Naive thymus-derived CD8-positive, alpha-beta T cell (primary cell): Measurements from ENCODE around the gene TMEM258. TPM values are rescaled to one million over a fixed set of nuclear protein-coding genes. Genes with fewer than 3 reads are reported as not detected.

Source experiments
- ATAC-seq, 2 donors: fragments of 150-1000 bp; cut with Tn5 transposase in 1 of 2; sonication (Bioruptor Pico), chemical (Tn5 transposase) in 1 of 2; 1 replicate in 1 of 2; 2 replicates in 1 of 2; pipeline ENCODE4 v1.10.0; 2021; ENCODE audit warnings: mild to moderate bottlenecking in 2 of 2, moderate library complexity in 2 of 2
- POLR2A ChIA-PET: fragments of 350-600 bp; sonication (Branson Sonifier 250); formaldehyde crosslinking; loops from one replicate; lab custom pipeline; 2021; ENCODE audit warnings: antibody characterized with exemption; lab: Charles Lee
- DNase-seq, 10 donors: peaks; one replicate each; pipeline versions ENCODE4 v3.0.0 to v3.0.0-alpha.2; 2020 to 2022
- H3K27ac Mint-ChIP-seq, 10 donors: one replicate each; pipeline ENCODE4 v1.8.0; 2020 to 2022; ENCODE audit warnings: mild to moderate bottlenecking in 10 of 10, mixed read lengths in 10 of 10, moderate library complexity in 4 of 10, inconsistent platforms in 1 of 10
- H3K27me3 Mint-ChIP-seq, 5 donors: one replicate each; pipeline ENCODE4 v1.8.0; 2021 to 2022; ENCODE audit warnings: mixed read lengths in 5 of 5
- H3K36me3 Mint-ChIP-seq, 3 donors: one replicate each; pipeline ENCODE4 v1.8.0; 2020 to 2022; ENCODE audit warnings: mixed read lengths in 3 of 3, mild to moderate bottlenecking in 2 of 3, inconsistent platforms in 1 of 3
- H3K4me1 Mint-ChIP-seq, 4 donors: one replicate each; pipeline ENCODE4 v1.8.0; 2021 to 2022; ENCODE audit warnings: mixed read lengths in 4 of 4
- H3K4me3 Mint-ChIP-seq, 10 donors: one replicate each; pipeline ENCODE4 v1.8.0; 2020 to 2022; ENCODE audit warnings: mild to moderate bottlenecking in 10 of 10, mixed read lengths in 10 of 10, moderate library complexity in 6 of 10, inconsistent platforms in 1 of 10
- H3K9me3 Mint-ChIP-seq, 9 donors: one replicate each; pipeline ENCODE4 v1.8.0; 2020 to 2022; ENCODE audit warnings: mixed read lengths in 9 of 9, mild to moderate bottlenecking in 3 of 9, inconsistent platforms in 1 of 9, moderate library complexity in 1 of 9
- polyA plus RNA-seq, 3 donors: library from polyadenylated mRNA; unstranded; fragments of 300-500 nt; fragmentation: Illumina TruSeq; gene quantifications; one replicate each; pipeline ENCODE4 v1.2.3, GENCODE V29; 2021
- total RNA-seq, 8 experiments: library from RNA in 2 of 8; stranded (reverse) in 2 of 8; gene quantifications; one replicate each; pipeline ENCODE4 v1.2.3 and lab custom pipeline; 2021 to 2026

The TMEM258 gene
- total and polyA plus RNA-seq, 5 experiments from 2014 or later = 84.4 to 256 (median 205) TPM

GRCh38 chr11:61739413-61739812, 53.0 kb downstream of the TMEM258 start:
- Mint-ChIP-seq H3K36me3 (no peaks in the 10 kb centered on the region), H3K4me1 (no peaks in the 10 kb centered on the region), H3K9me3 (no peaks in the 10 kb centered on the region), H3K27me3 (no peaks in the 10 kb centered on the region), H3K27ac (no peak overlapping the region), H3K4me3 (no peak overlapping the region)
- POLR2A ChIA-PET = no interaction called here
- ATAC-seq = no peak
- no peak for DNase-seq

Other genes with a start within 250 kb of the TMEM258 start
- gene SYT7, start 211.5 kb downstream of the TMEM258 start, total RNA-seq = not detected
- under 1 TPM in 1 of 3 donors, not detected in 2; 0.06 TPM for gene SYT7, start 211.5 kb downstream of the TMEM258 start, polyA plus RNA-seq
- under 1 TPM; 0.08 to 0.13 TPM for gene DAGLA, start 112.2 kb downstream of the TMEM258 start, total RNA-seq
- not detected for gene DAGLA, start 112.2 kb downstream of the TMEM258 start, polyA plus RNA-seq
- under 1 TPM; 0.47 to 0.68 TPM for gene MYRF, start 40.0 kb downstream of the TMEM258 start, total RNA-seq
- under 1 TPM in 2 of 3 donors, not detected in 1; 0.26 to 0.52 TPM for gene MYRF, start 40.0 kb downstream of the TMEM258 start, polyA plus RNA-seq
- 1 to 10 TPM; 8.3 to 8.6 TPM for gene FEN1, start 312 bp upstream of the TMEM258 start, total RNA-seq
- gene FEN1, start 312 bp upstream of the TMEM258 start, polyA plus RNA-seq = 10 to 100 TPM in 2 of 3 donors, 1 to 10 TPM in 1; 10.0 to 13.1 (median 10.2) TPM
- under 1 TPM; 0.55 to 0.60 TPM for gene FADS1, start 24.4 kb upstream of the TMEM258 start, total RNA-seq
- gene FADS1, start 24.4 kb upstream of the TMEM258 start, polyA plus RNA-seq = 1 to 10 TPM in 2 of 3 donors, not detected in 1; 1.7 to 4.7 TPM
- not detected for gene FADS2, start 35.7 kb upstream of the TMEM258 start, total RNA-seq
- gene FADS2, start 35.7 kb upstream of the TMEM258 start, polyA plus RNA-seq = 1 to 10 TPM in 2 of 3 donors, under 1 TPM in 1; 0.06 to 9.6 (median 4.2) TPM
- 1 to 10 TPM; 5.1 to 5.7 TPM for gene FADS3, start 98.9 kb upstream of the TMEM258 start, total RNA-seq
- gene FADS3, start 98.9 kb upstream of the TMEM258 start, polyA plus RNA-seq = 1 to 10 TPM in 2 of 3 donors, under 1 TPM in 1; 0.33 to 1.5 (median 1.2) TPM
- gene RAB3IL1, start 125.0 kb upstream of the TMEM258 start, total RNA-seq = under 1 TPM; 0.23 to 0.82 TPM
- not detected for gene RAB3IL1, start 125.0 kb upstream of the TMEM258 start, polyA plus RNA-seq
- gene BEST1, start 157.8 kb upstream of the TMEM258 start, total RNA-seq = under 1 TPM in 1 of 2 experiments, not detected in 1; 0.08 TPM
- 1 to 10 TPM in 1 of 3 donors, under 1 TPM in 2; 0.43 to 1.0 (median 0.66) TPM for gene BEST1, start 157.8 kb upstream of the TMEM258 start, polyA plus RNA-seq
- 100 to 1,000 TPM; 571 to 598 TPM for gene FTH1, start 175.0 kb upstream of the TMEM258 start, total RNA-seq
- gene FTH1, start 175.0 kb upstream of the TMEM258 start, polyA plus RNA-seq = 1,000 to 10,000 TPM; 1,933 to 2,491 (median 2,221) TPM